Skeletal muscle tissue (tissue), 4 donors: ENCODE measurements around the gene TANC1. TPM values are rescaled to one million over a fixed set of nuclear protein-coding genes. Genes with fewer than 3 reads are reported as not detected.

Source experiments
- H3K27ac ChIP-seq: one replicate; pipeline ENCODE4 v1.7.0; 2013; ENCODE audit warnings: mild to moderate bottlenecking, low read depth, low read length, inconsistent platforms
- H3K27me3 ChIP-seq, 3 donors: one replicate each; pipeline ENCODE4 v1.7.0; 2013; ENCODE audit warnings: low read length in 3 of 3; ENCODE audit not compliant: control insufficient read depth in 3 of 3, insufficient read depth in 3 of 3
- H3K36me3 ChIP-seq, 3 donors: one replicate each; pipeline ENCODE4 v1.7.0; 2013; ENCODE audit warnings: low read length in 3 of 3; ENCODE audit not compliant: control insufficient read depth in 3 of 3, insufficient read depth in 3 of 3
- H3K4me1 ChIP-seq, 3 donors: one replicate each; pipeline ENCODE4 v1.7.0; 2013; ENCODE audit warnings: low read length in 3 of 3, mild to moderate bottlenecking in 3 of 3; ENCODE audit not compliant: control insufficient read depth in 3 of 3, insufficient read depth in 3 of 3
- H3K4me3 ChIP-seq, 3 donors: one replicate each; pipeline ENCODE4 v1.7.0; 2013; ENCODE audit warnings: low read length in 3 of 3
- H3K9ac ChIP-seq, 3 donors: one replicate each; pipeline ENCODE4 v1.7.0; 2013; ENCODE audit warnings: low read length in 3 of 3, mild to moderate bottlenecking in 3 of 3, moderate library complexity in 2 of 3, low read depth in 1 of 3
- H3K9me3 ChIP-seq, 3 donors: one replicate each; pipeline ENCODE4 v1.7.0; 2013; ENCODE audit warnings: low read length in 3 of 3; ENCODE audit not compliant: control insufficient read depth in 3 of 3
- total RNA-seq: library from RNA; depleted of rRNA; stranded (reverse); fragments of >200 nt; gene quantifications from one replicate; pipeline ENCODE4 v1.2.3, GENCODE V29; 2014
- donor health status: Osteomylitis.

Gene TANC1
- total RNA-seq, 1 donor from 2014 or later, result 38.1 TPM

DNA sequence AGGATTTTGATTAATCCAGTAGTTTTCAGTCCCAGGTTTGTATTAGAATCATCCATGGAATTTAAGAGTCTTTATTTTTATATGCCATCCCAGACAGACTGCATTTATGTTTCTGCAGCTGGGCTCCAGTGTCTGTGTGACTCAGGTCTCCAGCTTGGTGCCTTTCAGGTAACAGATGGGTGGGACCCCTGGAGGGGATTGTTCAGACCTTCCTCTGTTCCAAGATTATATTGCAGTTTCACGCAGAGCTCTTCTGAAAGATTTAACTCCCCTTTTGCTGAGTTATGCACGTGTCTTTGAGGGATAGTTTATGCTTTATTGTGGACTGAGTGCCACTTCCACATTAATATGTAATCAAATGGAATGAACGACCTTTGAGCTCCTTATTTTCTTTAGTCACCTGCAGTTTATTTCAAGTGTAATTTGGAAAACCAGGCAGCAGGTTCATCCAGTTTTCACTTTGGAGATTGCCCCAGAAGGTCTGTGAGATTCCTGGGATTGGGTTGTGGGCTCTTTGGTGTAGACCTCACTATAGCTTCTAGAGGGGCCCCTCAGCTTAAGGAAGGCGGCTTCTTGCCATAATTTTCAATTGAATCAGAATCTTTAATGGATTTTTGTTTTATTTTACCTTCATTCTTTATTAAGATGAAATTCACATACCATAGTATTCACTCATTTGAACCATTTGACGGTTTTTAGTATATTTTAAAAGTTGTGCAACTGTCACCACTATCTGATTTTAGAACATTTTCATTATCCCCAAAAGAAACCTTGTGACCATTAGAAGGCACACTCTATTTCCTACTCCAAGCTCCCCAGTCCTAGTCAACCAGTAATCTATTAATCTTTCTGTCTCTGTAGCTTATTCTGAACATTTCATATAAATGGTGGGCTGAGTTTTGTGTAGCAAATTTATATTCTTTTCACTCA lies 183.0 kb downstream of the TANC1 start:
- Histone ChIP-seq H3K9me3 (no peaks in the 10 kb centered on the region), H3K4me1 (peaks cover 11 to 27% (median 24%) of the 10 kb centered on the region in 3 donors), H3K4me3 (no peak overlapping the region), H3K27ac (no peak overlapping the region), H3K36me3 (peaks cover 0 to 7% (median 4%) of the 10 kb centered on the region in 3 donors), H3K27me3 (no peaks in the 10 kb centered on the region), H3K9ac (no peak overlapping the region)

DNA sequence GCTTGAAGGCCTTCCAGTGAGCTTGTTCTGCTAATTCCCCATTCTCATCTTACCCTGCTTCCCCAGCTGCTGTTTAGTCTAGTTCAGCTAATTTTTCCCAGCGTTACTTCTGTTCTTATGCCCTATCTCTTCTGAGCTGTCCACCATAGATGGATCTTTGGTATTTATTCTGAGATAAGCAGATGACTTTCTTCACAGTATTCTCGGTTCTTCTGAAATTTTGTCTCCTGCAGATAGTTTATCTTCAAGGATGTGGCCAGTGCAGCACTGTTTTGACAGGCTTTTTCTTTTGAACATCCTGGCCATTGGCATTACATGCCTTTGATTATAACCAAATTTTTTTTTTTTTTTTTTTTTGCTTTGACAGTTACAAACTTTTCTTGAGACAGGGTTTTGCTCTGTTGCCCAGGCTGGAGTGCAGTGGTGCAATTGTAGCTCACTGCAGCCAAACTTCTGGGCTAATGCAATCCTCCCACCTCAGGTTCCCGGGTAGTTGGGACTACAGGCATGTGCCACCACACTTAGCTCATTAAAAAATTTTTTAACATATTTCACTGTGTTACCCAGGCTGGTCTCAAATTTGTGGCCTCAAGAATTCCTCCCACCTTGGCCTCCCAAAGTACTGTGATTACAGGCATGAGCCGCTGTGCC lies 183.8 kb downstream of the TANC1 start:
- Histone ChIP-seq H3K4me3 (no peak overlapping the region), H3K4me1 (peaks cover 6 to 21% (median 19%) of the 10 kb centered on the region in 3 donors), H3K9ac (no peak overlapping the region), H3K27ac (no peak overlapping the region), H3K36me3 (peaks cover 0 to 7% (median 4%) of the 10 kb centered on the region in 3 donors), H3K27me3 (no peaks in the 10 kb centered on the region), H3K9me3 (no peaks in the 10 kb centered on the region)

DNA sequence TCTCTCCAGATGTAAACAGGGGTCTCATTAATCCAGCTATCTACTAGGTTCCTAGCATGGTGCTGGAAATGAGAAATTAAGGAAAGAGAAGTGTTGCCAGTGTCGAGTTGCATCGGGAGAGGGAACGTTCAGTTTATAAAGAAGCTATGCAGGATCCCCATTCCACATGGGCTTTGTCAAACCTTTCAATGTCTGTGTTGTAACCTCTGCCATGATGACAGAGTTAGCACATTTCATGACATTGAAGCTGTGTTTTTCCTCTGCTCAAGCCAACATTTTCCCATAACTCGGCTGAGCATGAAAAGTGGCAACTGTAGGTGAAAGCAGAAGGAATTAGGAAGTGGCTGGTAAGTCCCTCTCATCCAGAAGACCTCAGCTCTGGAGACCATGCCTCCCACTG lies 184.6 kb downstream of the TANC1 start:
- no peak overlapping the region for H3K9ac ChIP-seq
- H3K4me3 ChIP-seq, result no peak overlapping the region
- H3K4me1 ChIP-seq, result peaks cover 4 to 18% (median 11%) of the 10 kb centered on the region in 3 donors
- H3K27me3 ChIP-seq, result no peaks in the 10 kb centered on the region
- no peak overlapping the region for H3K27ac ChIP-seq
- H3K9me3 ChIP-seq, result no peaks in the 10 kb centered on the region
- H3K36me3 ChIP-seq, result peaks cover 0 to 7% (median 4%) of the 10 kb centered on the region in 3 donors

DNA sequence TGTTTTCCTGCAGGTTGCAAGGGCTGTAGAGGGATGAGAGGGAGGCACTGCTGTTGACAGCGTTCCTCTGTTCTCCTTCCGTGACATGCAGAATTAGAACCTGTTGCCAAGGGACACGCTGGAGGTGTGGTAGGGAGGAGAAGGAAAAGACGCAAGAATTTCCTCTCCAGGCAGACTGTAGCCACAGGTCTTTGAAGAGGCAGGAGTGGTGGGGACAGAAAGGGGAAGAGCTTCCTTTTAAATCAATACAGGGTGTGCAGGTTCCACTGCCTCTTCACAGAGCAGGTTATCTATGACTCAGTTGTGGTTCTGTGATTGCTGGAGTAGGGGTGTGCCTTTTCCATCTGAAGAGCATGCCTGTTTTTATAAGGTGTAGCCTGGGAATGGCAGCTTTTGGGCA lies 185.0 kb downstream of the TANC1 start:
- Histone ChIP-seq H3K4me1 (peaks cover 4 to 18% (median 11%) of the 10 kb centered on the region in 3 donors), H3K27me3 (no peaks in the 10 kb centered on the region), H3K9me3 (no peaks in the 10 kb centered on the region), H3K27ac (no peak overlapping the region), H3K9ac (no peak overlapping the region), H3K36me3 (peaks cover 0 to 7% (median 4%) of the 10 kb centered on the region in 3 donors), H3K4me3 (no peak overlapping the region)

DNA sequence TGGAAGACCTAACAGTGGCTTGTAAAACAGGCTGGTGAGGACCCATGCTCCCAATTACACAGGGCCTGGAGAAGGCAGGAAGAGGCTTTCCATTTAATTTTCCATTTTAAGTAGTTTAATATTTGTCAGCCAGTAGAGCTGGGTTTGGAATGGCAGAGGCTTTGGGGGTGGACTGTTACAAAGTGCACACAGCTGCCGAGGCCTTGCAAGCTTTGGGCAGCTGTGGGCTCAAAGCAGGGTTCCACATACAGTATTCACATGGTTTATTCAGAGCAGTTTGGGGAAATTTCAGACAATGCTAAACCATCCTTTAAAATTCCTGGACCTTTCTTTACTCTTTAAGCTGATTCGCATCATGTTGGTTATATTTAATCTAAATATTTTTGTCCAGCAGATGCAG lies 185.5 kb downstream of the TANC1 start:
- no peak overlapping the region for H3K9ac ChIP-seq
- H3K27ac ChIP-seq, result no peak overlapping the region
- H3K4me3 ChIP-seq, result no peak overlapping the region
- no peaks in the 10 kb centered on the region for H3K27me3 ChIP-seq
- H3K4me1 ChIP-seq, result peaks cover 4 to 18% (median 8%) of the 10 kb centered on the region in 3 donors
- H3K9me3 ChIP-seq, result no peaks in the 10 kb centered on the region
- peaks cover 0 to 7% (median 4%) of the 10 kb centered on the region in 3 donors for H3K36me3 ChIP-seq

DNA sequence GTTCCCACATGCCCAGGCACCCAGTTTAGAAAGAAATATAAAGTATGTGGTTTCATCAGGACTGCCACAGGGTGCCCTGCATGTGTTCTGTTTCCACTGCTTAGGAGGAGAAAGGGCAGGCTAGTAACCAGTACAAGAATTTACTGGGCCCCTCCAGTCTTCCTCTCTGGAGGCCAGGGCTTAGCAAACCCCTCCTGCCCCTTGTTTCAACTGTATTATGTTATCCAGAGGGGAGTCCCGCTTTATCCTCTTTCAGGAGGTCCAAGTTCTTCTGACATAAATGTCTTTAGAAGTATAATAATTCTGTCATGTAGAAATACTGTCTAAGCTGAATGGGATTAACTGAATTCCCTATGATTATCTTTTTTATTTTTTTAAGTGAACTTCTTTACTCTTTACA lies 185.9 kb downstream of the TANC1 start:
- H3K27ac ChIP-seq, result no peak overlapping the region
- no peaks in the 10 kb centered on the region for H3K9me3 ChIP-seq
- no peak overlapping the region for H3K9ac ChIP-seq
- H3K4me3 ChIP-seq, result no peak overlapping the region
- H3K27me3 ChIP-seq, result no peaks in the 10 kb centered on the region
- peaks cover 4 to 16% (median 8%) of the 10 kb centered on the region in 3 donors for H3K4me1 ChIP-seq
- peaks cover 0 to 7% (median 4%) of the 10 kb centered on the region in 3 donors for H3K36me3 ChIP-seq

DNA sequence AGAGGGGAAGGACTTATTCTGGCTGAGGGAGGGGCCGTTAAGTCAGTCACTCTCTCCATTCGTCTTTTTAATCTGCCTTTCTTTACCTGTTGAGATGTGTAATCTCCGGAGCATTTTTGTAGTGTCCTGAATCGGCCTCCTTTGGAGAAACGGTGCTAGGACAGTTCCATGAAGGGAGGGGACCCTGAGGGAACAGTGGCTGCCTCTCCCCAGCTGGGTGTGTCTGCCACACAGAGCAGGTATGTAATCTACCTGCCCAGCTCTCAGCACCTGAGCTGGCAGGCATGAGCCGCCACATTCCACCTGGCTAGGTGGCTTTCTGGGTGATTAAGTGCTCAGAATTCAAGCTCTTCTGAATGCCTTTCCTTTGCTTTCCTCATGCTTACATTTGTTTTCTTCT lies 186.9 kb downstream of the TANC1 start:
- H3K9me3 ChIP-seq, result no peaks in the 10 kb centered on the region
- no peak overlapping the region for H3K4me3 ChIP-seq
- H3K4me1 ChIP-seq, result peaks cover 3 to 13% (median 6%) of the 10 kb centered on the region in 3 donors
- peaks cover 0 to 7% (median 2%) of the 10 kb centered on the region in 3 donors for H3K36me3 ChIP-seq
- no peak overlapping the region for H3K9ac ChIP-seq
- H3K27ac ChIP-seq, result no peak overlapping the region
- H3K27me3 ChIP-seq, result no peaks in the 10 kb centered on the region

DNA sequence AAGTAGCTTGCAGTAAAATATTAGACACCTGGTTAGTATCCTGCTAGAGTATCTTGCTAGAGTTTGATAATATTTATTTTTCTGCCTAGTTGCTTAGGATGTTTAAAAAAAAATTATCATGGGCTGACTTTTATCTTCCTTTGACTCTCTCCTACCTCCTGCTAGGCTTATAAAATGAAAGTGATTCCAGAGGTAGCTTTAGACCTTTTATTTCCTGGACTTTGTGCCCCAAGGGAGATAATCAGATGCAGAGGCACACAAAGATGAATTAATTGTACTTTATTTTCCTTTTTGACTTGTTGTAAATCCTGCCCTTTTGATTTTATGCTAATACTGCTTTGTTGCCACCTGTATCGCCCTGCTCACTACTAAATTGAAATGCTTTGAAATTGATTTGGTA lies 187.4 kb downstream of the TANC1 start:
- no peak overlapping the region for H3K4me3 ChIP-seq
- no peaks in the 10 kb centered on the region for H3K27me3 ChIP-seq
- H3K9ac ChIP-seq, result no peak overlapping the region
- H3K27ac ChIP-seq, result no peak overlapping the region
- peaks cover 4 to 14% (median 4%) of the 10 kb centered on the region in 3 donors for H3K4me1 ChIP-seq
- no peaks in the 10 kb centered on the region for H3K9me3 ChIP-seq
- peaks cover 0 to 6% (median 0%) of the 10 kb centered on the region in 3 donors for H3K36me3 ChIP-seq

DNA sequence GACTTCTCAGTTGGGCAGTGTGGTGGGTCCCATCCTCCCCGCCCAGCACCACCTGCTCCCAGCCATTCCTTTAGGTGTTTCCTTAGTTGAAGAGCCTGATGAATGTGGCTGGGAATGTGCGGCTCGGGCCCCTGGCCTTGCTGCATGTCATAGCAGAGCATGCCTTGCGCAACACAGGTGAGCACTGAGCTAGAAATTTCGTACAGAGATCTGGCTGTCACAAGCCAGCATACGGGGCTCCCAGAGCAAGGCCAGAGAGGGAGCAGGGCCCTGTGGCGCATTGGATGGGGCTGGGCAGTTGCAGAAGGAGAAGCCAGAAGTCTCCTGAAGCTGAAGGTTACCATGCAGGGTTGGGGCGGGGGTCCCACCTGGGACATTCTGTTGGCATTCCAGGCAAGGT lies 188.4 kb downstream of the TANC1 start:
- Histone ChIP-seq H3K9ac (no peak overlapping the region), H3K27me3 (no peaks in the 10 kb centered on the region), H3K27ac (no peak overlapping the region), H3K9me3 (no peaks in the 10 kb centered on the region), H3K36me3 (peaks cover 0 to 2% (median 0%) of the 10 kb centered on the region in 3 donors), H3K4me1 (peaks cover 4 to 14% (median 6%) of the 10 kb centered on the region in 3 donors), H3K4me3 (no peak overlapping the region)
